HT1080 (cell line): ENCODE measurements around the gene MPIG6B. TPM values are rescaled to one million over a fixed set of nuclear protein-coding genes. Genes with fewer than 3 reads are reported as not detected.
A peak's percentile ranks its signal among the peaks of the same experiment; 100 is the strongest.

Experiments
- DNase-seq: peaks from one replicate; pipeline ENCODE4 v3.0.0-alpha.2; 2015; ENCODE audit warnings: low read depth
- small RNA-seq: library from RNA; depleted of rRNA; stranded (forward); fragments of <200 nt; gene quantifications from one replicate; pipeline ENCODE3, GENCODE V24; 2014
- total RNA-seq: library from RNA; depleted of rRNA; stranded (reverse); fragments of >200 nt; shearing (Covaris generic); gene quantifications from 2 replicates; pipeline ENCODE4 v1.2.3, GENCODE V29; 2014; rRNA removed

The MPIG6B gene
- total RNA-seq, 1 experiment from 2014 or later, result not detected

- DNase-seq, result no peak
These were observed 42.4 kb downstream of the MPIG6B start for GRCh38 chr6:31765559-31765909.

- DNase-seq, result no peak
These were observed 43.0 kb downstream of the MPIG6B start for GRCh38 chr6:31765910-31766794.

GRCh38 chr6:31767096-31767645, 44.0 kb downstream of the MPIG6B start:
- DNase-seq, result no peak

- no peak for DNase-seq
These were observed 45.4 kb downstream of the MPIG6B start for GRCh38 chr6:31768363-31769257.

- DNase-seq, result peak; percentile 66
These were observed 46.7 kb downstream of the MPIG6B start for GRCh38 chr6:31769684-31770371.

- no peak for DNase-seq
These were observed 47.7 kb downstream of the MPIG6B start for GRCh38 chr6:31770860-31771259.

GRCh38 chr6:31771992-31772358, 48.8 kb downstream of the MPIG6B start:
- DNase-seq, result no peak

GRCh38 chr6:31775184-31775583, 52.0 kb downstream of the MPIG6B start:
- no peak for DNase-seq

- no peak for DNase-seq
These were observed 52.7 kb downstream of the MPIG6B start for GRCh38 chr6:31775633-31776484.

Small RNA genes lying within 50 kb of the gene (small RNA-seq; reads per million reads assigned to genes)
- not detected for gene LY6G6D
- not detected for gene MIR4646
- gene MSH5-SAPCD1, result not detected
- gene RNU6-850P, result not detected
- not detected for gene SAPCD1

Other genes with a start within 250 kb of the MPIG6B start
- gene MICB, start 225.2 kb upstream of the MPIG6B start, total RNA-seq, result not detected in 2 replicates
- not detected in 2 replicates for gene MCCD1, start 194.4 kb upstream of the MPIG6B start, total RNA-seq
- 856 and 950 TPM in 2 replicates for gene DDX39B, start 181.4 kb upstream of the MPIG6B start, total RNA-seq
- 2.1 TPM in 2 replicates for gene ATP6V1G2, start 176.8 kb upstream of the MPIG6B start, total RNA-seq
- 21.2 and 21.9 TPM in 2 replicates for gene NFKBIL1, start 175.8 kb upstream of the MPIG6B start, total RNA-seq
- gene LTA, start 151.1 kb upstream of the MPIG6B start, total RNA-seq, result not detected in 2 replicates
- not detected in 2 replicates for gene TNF, start 147.8 kb upstream of the MPIG6B start, total RNA-seq
- not detected in 2 replicates for gene LTB, start 140.9 kb upstream of the MPIG6B start, total RNA-seq
- not detected in 2 replicates for gene LST1, start 137.1 kb upstream of the MPIG6B start, total RNA-seq
- not detected in 2 replicates for gene NCR3, start 130.4 kb upstream of the MPIG6B start, total RNA-seq
- gene AIF1, start 108.1 kb upstream of the MPIG6B start, total RNA-seq, result not detected in 2 replicates
- gene PRRC2A, start 102.7 kb upstream of the MPIG6B start, total RNA-seq, result 93.0 and 115 TPM in 2 replicates
- gene BAG6, start 70.7 kb upstream of the MPIG6B start, total RNA-seq, result 196 and 211 TPM in 2 replicates
- gene APOM, start 67.5 kb upstream of the MPIG6B start, total RNA-seq, result 1.8 and 2.5 TPM in 2 replicates
- 21.8 and 22.8 TPM in 2 replicates for gene C6orf47, start 62.6 kb upstream of the MPIG6B start, total RNA-seq
- gene GPANK1, start 58.4 kb upstream of the MPIG6B start, total RNA-seq, result 37.5 and 38.5 TPM in 2 replicates
- gene CSNK2B, start 57.3 kb upstream of the MPIG6B start, total RNA-seq, result 272 and 357 TPM in 2 replicates
- 0.88 and 2.6 TPM in 2 replicates for gene LY6G5B, start 53.4 kb upstream of the MPIG6B start, total RNA-seq
- 0.47 and 3.6 TPM in 2 replicates for gene LY6G5C, start 42.3 kb upstream of the MPIG6B start, total RNA-seq
- gene ABHD16A, start 20.0 kb upstream of the MPIG6B start, total RNA-seq, result 21.6 and 26.5 TPM in 2 replicates
- not detected in 2 replicates for gene LY6G6F, start 16.5 kb upstream of the MPIG6B start, total RNA-seq
- gene LY6G6D, start 8.0 kb upstream of the MPIG6B start, total RNA-seq, result not detected in 2 replicates
- not detected in 2 replicates for gene LY6G6C, start 1.6 kb upstream of the MPIG6B start, total RNA-seq
- gene DDAH2, start 5.9 kb downstream of the MPIG6B start, total RNA-seq, result 36.0 and 36.2 TPM in 2 replicates
- 1,383 and 1,400 TPM in 2 replicates for gene CLIC1, start 13.2 kb downstream of the MPIG6B start, total RNA-seq
- 9.5 and 10.2 TPM in 2 replicates for gene MSH5, start 16.6 kb downstream of the MPIG6B start, total RNA-seq
- 0.64 and 3.5 TPM in 2 replicates for gene SAPCD1, start 39.3 kb downstream of the MPIG6B start, total RNA-seq
- gene VWA7, start 54.0 kb downstream of the MPIG6B start, total RNA-seq, result 0.77 and 0.79 TPM in 2 replicates
- gene VARS1, start 72.4 kb downstream of the MPIG6B start, total RNA-seq, result 63.0 and 76.4 TPM in 2 replicates
- 104 and 115 TPM in 2 replicates for gene LSM2, start 83.6 kb downstream of the MPIG6B start, total RNA-seq
- 0.73 and 1.3 TPM in 2 replicates for gene HSPA1L, start 91.9 kb downstream of the MPIG6B start, total RNA-seq
- gene HSPA1A, start 92.2 kb downstream of the MPIG6B start, total RNA-seq, result 99.6 and 108 TPM in 2 replicates
- gene HSPA1B, start 104.4 kb downstream of the MPIG6B start, total RNA-seq, result 134 and 135 TPM in 2 replicates
- 46.3 and 49.5 TPM in 2 replicates for gene NEU1, start 139.4 kb downstream of the MPIG6B start, total RNA-seq
- 0.45 TPM in 1 of 2 replicates, not detected in the other for gene SLC44A4, start 155.6 kb downstream of the MPIG6B start, total RNA-seq
- 56.7 and 57.5 TPM in 2 replicates for gene EHMT2, start 174.3 kb downstream of the MPIG6B start, total RNA-seq
- gene ZBTB12, start 178.7 kb downstream of the MPIG6B start, total RNA-seq, result 10.8 and 15.1 TPM in 2 replicates
- 0.13 TPM in 1 of 2 replicates, not detected in the other for gene C2, start 204.3 kb downstream of the MPIG6B start, total RNA-seq
- gene CFB, start 222.7 kb downstream of the MPIG6B start, total RNA-seq, result not detected in 2 replicates
- 109 and 116 TPM in 2 replicates for gene NELFE, start 235.6 kb downstream of the MPIG6B start, total RNA-seq
- gene SKIC2, start 235.8 kb downstream of the MPIG6B start, total RNA-seq, result 31.4 and 39.0 TPM in 2 replicates
- 25.4 and 30.1 TPM in 2 replicates for gene DXO, start 248.8 kb downstream of the MPIG6B start, total RNA-seq